Measurements from ENCODE around the gene RACGAP1. TPM values are rescaled to one million over a fixed set of nuclear protein-coding genes. Genes with fewer than 3 reads are reported as not detected.

Gene RACGAP1
- total and polyA plus RNA-seq, 2 of the 8 experiments (the other 6 are each of a cell fraction or from before 2014, with no cell fraction given), result 18.0 to 66.3 TPM

DNA sequence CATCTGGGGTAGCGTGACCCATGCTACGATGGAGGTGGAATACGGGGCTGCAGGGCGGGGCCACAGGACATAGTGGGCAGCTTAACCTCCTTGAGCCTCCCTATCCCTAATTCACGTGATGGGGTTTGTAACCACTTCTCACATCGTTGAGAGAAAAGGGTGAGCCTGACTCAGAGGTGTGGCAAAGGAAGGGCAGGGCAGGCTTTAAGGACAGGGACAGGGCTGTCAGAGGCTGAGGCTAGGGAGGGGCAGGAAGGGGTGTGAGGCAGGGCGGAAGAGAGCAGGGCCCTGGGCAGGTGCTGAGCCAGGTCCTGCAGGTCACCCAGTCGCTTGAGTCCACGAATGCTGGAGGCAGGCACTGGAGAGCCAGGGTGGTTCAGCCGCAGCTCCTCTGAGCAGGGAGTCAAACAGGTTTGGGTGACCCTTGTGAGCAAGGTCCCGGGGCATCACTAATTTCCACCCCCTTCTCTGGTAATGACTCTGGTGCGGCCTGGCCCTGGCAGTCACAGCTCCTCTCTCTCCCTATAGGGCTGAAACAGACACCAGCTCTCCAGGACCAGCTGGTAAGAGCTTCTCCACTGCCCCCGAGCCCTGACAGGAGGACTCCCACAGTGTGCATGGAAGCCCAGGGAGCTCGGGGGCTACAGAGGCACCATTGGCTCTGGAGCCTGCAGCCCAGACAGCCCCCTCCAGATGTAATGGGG lies 82.2 kb downstream of the RACGAP1 start:
- Histone ChIP-seq H2BK5ac (ENCODE audit: low read depth, low read length) (no peak overlapping the region), H3K56ac (replicated peaks; ENCODE audit: insufficient read length, low read depth, low read length) (no peak overlapping the region), H2BK12ac (ENCODE audit: low read depth, low read length) (peak overlapping the region; percentile 71; the same call in 1 of the 2 replicates), H3K4me3 (ENCODE audit: extremely low read depth in 1 of 4, insufficient read depth in 2 of 4, low read depth in 3 of 4, low read length in 4 of 4) (no peak overlapping the region), H2BK20ac (ENCODE audit: low read length) (no peak overlapping the region), H4K91ac (replicated peaks; ENCODE audit: insufficient read length, low read length) (no peak overlapping the region), H3K27ac (ENCODE audit: low read depth, low read length) (no peak overlapping the region), H4K5ac (ENCODE audit: insufficient read length, low read depth, low read length) (no peak overlapping the region), H3K23me2 (ENCODE audit: low read depth, low read length) (no peaks in the 10 kb centered on the region; the same call in 1 of the 2 replicates), H3K23ac (ENCODE audit: insufficient read length) (no peak overlapping the region), H2BK15ac (ENCODE audit: low read length) (no peak overlapping the region), H3K4me1 (replicated peaks in 1 of 4; ENCODE audit: control insufficient read depth in 3 of 4, insufficient read depth in 4 of 4, low read length in 3 of 4) (peaks cover 3 to 17% (median 4%) of the 10 kb centered on the region in 4 experiments; a peak in 6 of 7 replicates), H3K36me3 (ENCODE audit: control insufficient read depth in 2 of 4, insufficient read depth in 4 of 4, low read length in 3 of 4) (no peaks in the 10 kb centered on the region), H2BK120ac (replicated peaks; ENCODE audit: low read depth, low read length) (no peak overlapping the region), H4K8ac (ENCODE audit: extremely low read depth, insufficient read depth, low read length) (no peak overlapping the region; the same call in 1 of the 2 replicates), H3K27me3 (replicated peaks in 1 of 4; ENCODE audit: control insufficient read depth in 3 of 4, extremely low read depth in 1 of 4, insufficient read depth in 3 of 4, low read length in 3 of 4) (peaks cover 0 to 3% (median 0%) of the 10 kb centered on the region in 4 experiments; a peak in 1 of 7 replicates), H3K9me3 (ENCODE audit: insufficient read depth in 2 of 2, low read depth in 1 of 2, low read length in 1 of 2) (no peaks in the 10 kb centered on the region), H3K4ac (replicated peaks; ENCODE audit: insufficient read length, low read depth, low read length) (no peak overlapping the region), H3K9ac (replicated peaks in 1 of 4; ENCODE audit: extremely low read depth in 1 of 4, low read depth in 3 of 4, low read length in 3 of 4) (no peak overlapping the region), H2AFZ (ENCODE audit: low read length) (no peak overlapping the region), H2AK5ac (ENCODE audit: low read depth, low read length) (no peak overlapping the region), H3K79me1 (ENCODE audit: low read depth, low read length) (no peaks in the 10 kb centered on the region), H3K14ac (ENCODE audit: insufficient read length) (no peak overlapping the region), H3K4me2 (ENCODE audit: insufficient read depth in 1 of 2, low read depth in 2 of 2, low read length in 2 of 2) (no peak overlapping the region), H3K79me2 (ENCODE audit: control insufficient read depth in 1 of 2, insufficient read depth in 2 of 2, low read length in 2 of 2) (no peaks in the 10 kb centered on the region), H3K18ac (ENCODE audit: extremely low read depth, low read length) (no peak overlapping the region), H4K20me1 (replicated peaks in 1 of 2; ENCODE audit: control insufficient read depth in 1 of 2, insufficient read depth in 2 of 2, low read length in 2 of 2) (peaks cover 0 to 1% of the 10 kb centered on the region in 2 experiments)
- ChIA-PET POLR2A (ENCODE audit: partially characterized antibody) (interaction anchor here (0.9 to 1.2 kb wide), 2 partner anchors 12 to 18 kb away, joined by 3 to 4 read pairs; partner anchors contain the start of gene AQP5), CTCF (ENCODE audit: partially characterized antibody) (interaction anchor here (0.7 to 5.1 kb wide), 22 partner anchors 8 to 245 kb away, joined by 3 to 37 read pairs (median 4); no protein-coding TSS in a partner anchor)
- DNase-seq (ENCODE audit: low read depth in 1 of 2, low spot score in 2 of 2) (no peak), FAIRE-seq (no peak)
- 80% methylated on average over 14 of the region's 14 CpGs; no CpG with 5 or more reads in 1 of the 2 experiments for WGBS, 2 experiments (ENCODE audit: extremely low coverage in 1 of 2, insufficient coverage in 1 of 2, insufficient read length in 1 of 2, insufficient replicate concordance in 2 of 2, low coverage in 1 of 2, low lambda C conversion rate in 2 of 2, missing lambda C conversion rate in 1 of 2)
- TF ChIP-seq SIN3A (conservative IDR thresholded peaks at IDR 0.05 in 1 of 2, IDR thresholded peaks at IDR 0.05 in 1 of 2; ENCODE audit: low read depth in 1 of 2, low read length in 2 of 2) (no peak), SIRT6 (IDR thresholded peaks at IDR 0.05; ENCODE audit: low read length) (no peak), EGR1 (IDR thresholded peaks at IDR 0.05; ENCODE audit: borderline replicate concordance, low read depth, low read length) (no peak), CREB1 (IDR thresholded peaks at IDR 0.05) (no peak), SAP30 (IDR thresholded peaks at IDR 0.05; ENCODE audit: insufficient read depth, insufficient replicate concordance, low read length) (no peak), GTF2F1 (IDR thresholded peaks at IDR 0.05; ENCODE audit: borderline replicate concordance, low read depth, low read length) (no peak), CHD1 (IDR thresholded peaks at IDR 0.05; ENCODE audit: low read depth, low read length) (no peak), PHF8 (conservative IDR thresholded peaks at IDR 0.05; ENCODE audit: low read depth, low read length) (no peak)
- TF ChIP-seq, protein P1, sequence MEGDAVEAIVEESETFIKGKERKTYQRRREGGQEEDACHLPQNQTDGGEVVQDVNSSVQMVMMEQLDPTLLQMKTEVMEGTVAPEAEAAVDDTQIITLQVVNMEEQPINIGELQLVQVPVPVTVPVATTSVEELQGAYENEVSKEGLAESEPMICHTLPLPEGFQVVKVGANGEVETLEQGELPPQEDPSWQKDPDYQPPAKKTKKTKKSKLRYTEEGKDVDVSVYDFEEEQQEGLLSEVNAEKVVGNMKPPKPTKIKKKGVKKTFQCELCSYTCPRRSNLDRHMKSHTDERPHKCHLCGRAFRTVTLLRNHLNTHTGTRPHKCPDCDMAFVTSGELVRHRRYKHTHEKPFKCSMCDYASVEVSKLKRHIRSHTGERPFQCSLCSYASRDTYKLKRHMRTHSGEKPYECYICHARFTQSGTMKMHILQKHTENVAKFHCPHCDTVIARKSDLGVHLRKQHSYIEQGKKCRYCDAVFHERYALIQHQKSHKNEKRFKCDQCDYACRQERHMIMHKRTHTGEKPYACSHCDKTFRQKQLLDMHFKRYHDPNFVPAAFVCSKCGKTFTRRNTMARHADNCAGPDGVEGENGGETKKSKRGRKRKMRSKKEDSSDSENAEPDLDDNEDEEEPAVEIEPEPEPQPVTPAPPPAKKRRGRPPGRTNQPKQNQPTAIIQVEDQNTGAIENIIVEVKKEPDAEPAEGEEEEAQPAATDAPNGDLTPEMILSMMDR (IDR thresholded peaks at IDR 0.05; ENCODE audit: control extremely low read depth in 1 of 3, insufficient read depth in 1 of 3, low read depth in 1 of 3, low read length in 3 of 3), result no peak
